CD14-positive monocyte (primary cell): ENCODE measurements around the gene CEP112. TPM values are rescaled to one million over a fixed set of nuclear protein-coding genes. Genes with fewer than 3 reads are reported as not detected.

Experiments
- DNase-seq, 3 donors: peaks; one replicate each; pipeline ENCODE4 v3.0.0-alpha.2; 2011 to 2022
- H2AFZ ChIP-seq: 2 replicates; pipeline ENCODE4 v1.6.0; 2012; ENCODE audit warnings: mild to moderate bottlenecking, low read depth, low read length, inconsistent platforms; ENCODE audit not compliant: insufficient read depth, poor library complexity, severe bottlenecking
- H3K27ac ChIP-seq, 2 donors: 1 replicate in 1 of 2; 2 replicates in 1 of 2; pipeline ENCODE4 v1.5.1; 2012 to 2013; ENCODE audit warnings: low read length in 2 of 2, control low read depth in 1 of 2, inconsistent platforms in 1 of 2, low read depth in 1 of 2, mild to moderate bottlenecking in 1 of 2
- H3K27me3 ChIP-seq, 2 donors: one replicate each; pipeline versions ENCODE4 v1.6.0 to v1.6.1; 2011 to 2013; ENCODE audit warnings: low read length in 2 of 2; ENCODE audit not compliant: control insufficient read depth in 2 of 2, insufficient read depth in 2 of 2
- H3K36me3 ChIP-seq, 2 donors: replicated peaks in 1 of 2; 1 replicate in 1 of 2; 2 replicates in 1 of 2; pipeline versions ENCODE4 v1.5.1 to v1.6.1; 2012 to 2013; ENCODE audit warnings: low read length in 2 of 2, control low read depth in 1 of 2, inconsistent platforms in 1 of 2, mild to moderate bottlenecking in 1 of 2; ENCODE audit not compliant: insufficient read depth in 2 of 2, control insufficient read depth in 1 of 2
- H3K4me1 ChIP-seq, 2 donors: 1 replicate in 1 of 2; 2 replicates in 1 of 2; pipeline versions ENCODE4 v1.5.1 to v1.6.1; 2012 to 2013; ENCODE audit warnings: low read length in 2 of 2, control low read depth in 1 of 2, inconsistent platforms in 1 of 2, mild to moderate bottlenecking in 1 of 2, moderate library complexity in 1 of 2; ENCODE audit not compliant: insufficient read depth in 2 of 2, control insufficient read depth in 1 of 2
- H3K4me2 ChIP-seq: replicated peaks from 2 replicates; pipeline ENCODE3; 2012; ENCODE audit warnings: low read length, moderate library complexity, mild to moderate bottlenecking; ENCODE audit not compliant: poor library complexity, severe bottlenecking; ENCODE audit errors: extremely low read depth
- H3K4me3 ChIP-seq, 3 experiments: fragments of 200-600 bp in 1 of 3; sonication (generic) in 1 of 3; replicated peaks in 1 of 3; 1 replicate in 2 of 3; 2 replicates in 1 of 3; pipeline ENCODE4 v1.5.1; 2011 to 2013; ENCODE audit warnings: low read length in 3 of 3, mild to moderate bottlenecking in 3 of 3, control low read depth in 2 of 3, low read depth in 2 of 3, inconsistent platforms in 1 of 3, moderate library complexity in 1 of 3
- H3K79me2 ChIP-seq: 2 replicates; pipeline ENCODE4 v1.6.0; 2012; ENCODE audit warnings: mild to moderate bottlenecking, control low read depth, inconsistent platforms, low read length, moderate library complexity; ENCODE audit not compliant: insufficient read depth
- H3K9ac ChIP-seq: 2 replicates; pipeline ENCODE4 v1.6.0; 2017; ENCODE audit warnings: low read length, mild to moderate bottlenecking; ENCODE audit not compliant: insufficient read depth, poor library complexity, severe bottlenecking
- H3K9me3 ChIP-seq, 2 donors: replicated peaks in 1 of 2; 1 replicate in 1 of 2; 2 replicates in 1 of 2; pipeline versions ENCODE4 v1.5.1 to v1.6.1; 2012 to 2013; ENCODE audit warnings: low read length in 2 of 2, control low read depth in 1 of 2; ENCODE audit not compliant: control insufficient read depth in 1 of 2, insufficient read depth in 1 of 2
- H4K20me1 ChIP-seq: 2 replicates; pipeline ENCODE4 v1.6.0; 2012; ENCODE audit warnings: mild to moderate bottlenecking, low read length, control low read depth, moderate library complexity; ENCODE audit not compliant: insufficient read depth
- H3K27ac Mint-ChIP-seq, 7 donors: one replicate each; pipeline ENCODE4 v1.8.0; 2020; ENCODE audit warnings: mild to moderate bottlenecking in 7 of 7, mixed read lengths in 7 of 7, moderate library complexity in 6 of 7, inconsistent platforms in 2 of 7
- H3K27me3 Mint-ChIP-seq, 3 donors: one replicate each; pipeline ENCODE4 v1.8.0; 2021 to 2022; ENCODE audit warnings: low read depth in 3 of 3, mild to moderate bottlenecking in 3 of 3, mixed read lengths in 3 of 3, moderate library complexity in 3 of 3, inconsistent platforms in 1 of 3
- H3K36me3 Mint-ChIP-seq, 2 donors: one replicate each; pipeline ENCODE4 v1.8.0; 2020; ENCODE audit warnings: mixed read lengths in 2 of 2, inconsistent platforms in 1 of 2, mild to moderate bottlenecking in 1 of 2
- H3K4me1 Mint-ChIP-seq: one replicate; pipeline ENCODE4 v1.8.0; 2020; ENCODE audit warnings: mild to moderate bottlenecking, mixed read lengths
- H3K4me3 Mint-ChIP-seq, 2 donors: one replicate each; pipeline ENCODE4 v1.8.0; 2020; ENCODE audit warnings: mild to moderate bottlenecking in 2 of 2, mixed read lengths in 2 of 2, moderate library complexity in 1 of 2
- H3K9me3 Mint-ChIP-seq, 7 donors: one replicate each; pipeline ENCODE4 v1.8.0; 2020 to 2022; ENCODE audit warnings: mixed read lengths in 7 of 7, mild to moderate bottlenecking in 6 of 7, moderate library complexity in 6 of 7, inconsistent platforms in 2 of 7
- CTCF ChIP-seq: fragments of 200-600 bp; IDR thresholded peaks from one replicate; pipeline ENCODE4 v1.8.0; 2022; ENCODE audit warnings: antibody characterized with exemption, mild to moderate bottlenecking
- WGBS: methylation state at CpG from one replicate; pipeline ENCODE4 v1.1.5; 2013; ENCODE audit warnings: missing lambda C conversion rate; ENCODE audit not compliant: insufficient coverage; 5-methylcytosine and 5-hydroxymethylcytosine counted together
- intact Hi-C, 2 donors: fragments of 100-400 bp; cut with micrococcal nuclease; formaldehyde crosslinking; loops; one replicate each; pipeline versions ENCODE4 v1.15.0 to v1.15.1; 2023
- polyA plus RNA-seq, 3 donors: library from polyadenylated mRNA; depleted of rRNA in 1 of 3; unstranded in 2 of 3; stranded (reverse) in 1 of 3; fragments of 300-500 nt in 2 of 3; fragments of >200 nt in 1 of 3; fragmentation: Illumina TruSeq in 2 of 3; gene quantifications; 1 replicate in 2 of 3; 2 replicates in 1 of 3; pipeline ENCODE4 v1.2.3, GENCODE V29; 2012 to 2021

CEP112 gene
- polyA plus RNA-seq, 3 donors = 0.10 TPM; not detected in 2

GRCh38 chr17:65988451-65988850 is 203.5 kb downstream of the CEP112 start:
- Histone ChIP-seq H3K79me2 (no peaks in the 10 kb centered on the region), H3K9me3 (peaks cover 0 to 4% of the 10 kb centered on the region in 2 donors), H3K36me3 (no peaks in the 10 kb centered on the region), H3K9ac (no peak overlapping the region), H3K4me1 (no peaks in the 10 kb centered on the region), H3K27me3 (no peaks in the 10 kb centered on the region), H3K4me3 (no peak overlapping the region), H2AFZ (no peak overlapping the region), H4K20me1 (no peaks in the 10 kb centered on the region), H3K4me2 (no peak overlapping the region), H3K27ac (no peak overlapping the region)
- Mint-ChIP-seq H3K4me1 (no peaks in the 10 kb centered on the region), H3K27ac (no peak overlapping the region), H3K4me3 (no peak overlapping the region), H3K36me3 (no peaks in the 10 kb centered on the region), H3K9me3 (peaks cover 3 to 22% (median 14%) of the 10 kb centered on the region in 7 donors), H3K27me3 (peaks cover 0 to 6% (median 2%) of the 10 kb centered on the region in 3 donors)
- intact Hi-C loops = no loop called here
- DNase-seq = no peak
- no peak for TF ChIP-seq CTCF

GRCh38 chr17:65987988-65988387 is 203.9 kb downstream of the CEP112 start:
- H3K36me3 Mint-ChIP-seq = no peaks in the 10 kb centered on the region
- Histone ChIP-seq H3K27ac (no peak overlapping the region), H3K27me3 (no peaks in the 10 kb centered on the region), H3K9ac (no peak overlapping the region), H3K36me3 (no peaks in the 10 kb centered on the region), H3K4me2 (no peak overlapping the region), H3K79me2 (no peaks in the 10 kb centered on the region), H3K4me1 (no peaks in the 10 kb centered on the region), H3K4me3 (no peak overlapping the region), H4K20me1 (no peaks in the 10 kb centered on the region), H2AFZ (no peak overlapping the region), H3K9me3 (peaks cover 0 to 4% of the 10 kb centered on the region in 2 donors)
- intact Hi-C loops = no loop called here
- H3K4me1 Mint-ChIP-seq = no peaks in the 10 kb centered on the region
- H3K27me3 Mint-ChIP-seq = peaks cover 0 to 6% (median 2%) of the 10 kb centered on the region in 3 donors
- no peak for TF ChIP-seq CTCF
- DNase-seq = no peak
- no peak overlapping the region for H3K4me3 Mint-ChIP-seq
- 100% methylated on average over 1 of the region's 2 CpGs for WGBS
- no peak overlapping the region for H3K27ac Mint-ChIP-seq
- H3K9me3 Mint-ChIP-seq = peaks cover 3 to 22% (median 14%) of the 10 kb centered on the region in 7 donors
